Measurements from ENCODE around the gene ERC2.
"Not testable (repeated sequence)": the region's sequence is repeated elsewhere in the genome, so short reads cannot be mapped to it uniquely, and the experiment has no call there.

Gene ERC2

DNA sequence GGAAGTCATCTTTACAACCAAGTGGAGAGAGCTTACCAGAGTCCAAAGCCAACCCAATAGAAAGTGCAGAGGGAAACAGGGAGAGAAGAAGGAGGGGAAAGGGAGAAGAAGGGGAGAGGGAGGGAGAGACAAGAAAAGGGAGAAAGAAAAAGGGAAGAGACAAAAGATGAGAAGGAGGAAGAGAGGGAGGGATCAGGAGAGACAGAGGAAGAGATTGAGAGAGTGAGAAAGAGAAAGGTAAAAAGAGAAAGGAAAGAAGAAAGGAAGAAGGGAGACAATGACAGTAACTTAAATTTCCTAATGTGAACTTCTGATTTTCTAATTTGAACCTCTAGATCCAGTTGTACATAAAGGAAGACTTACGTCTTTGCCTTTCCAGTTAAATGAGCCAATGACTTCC, 960.5 kb downstream of the ERC2 start:
- DNase-seq (ENCODE audit: insufficient read length) (no peak), FAIRE-seq (no peak)

DNA sequence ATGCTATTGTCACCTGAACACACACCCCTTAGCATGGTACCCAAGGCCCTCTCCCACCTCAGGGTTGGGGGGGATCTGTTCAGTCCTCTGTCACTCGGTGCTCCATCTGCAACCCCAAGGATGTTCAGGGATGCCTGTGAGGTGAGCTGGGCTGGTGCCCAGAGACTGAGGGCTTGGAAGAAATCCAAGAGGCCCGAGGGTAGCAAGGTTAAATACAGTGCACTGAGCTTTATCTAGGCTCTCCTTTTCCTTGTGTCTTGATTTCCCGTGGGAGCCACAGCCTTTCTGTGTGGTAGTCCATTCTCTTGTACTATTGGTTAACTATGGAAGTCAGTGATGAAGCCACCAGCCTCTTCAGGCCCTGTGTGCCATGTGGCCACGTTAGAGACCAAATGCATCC, 962.5 kb downstream of the ERC2 start:
- FAIRE-seq (no peak), DNase-seq (ENCODE audit: insufficient read length) (no peak)
- TF ChIP-seq POLR2AphosphoS5 (IDR thresholded peaks at IDR 0.05; ENCODE audit: low read depth, low read length) (no peak), POLR2A (IDR thresholded peaks at IDR 0.05; ENCODE audit: low read depth, low read length) (no peak), TAF1 (IDR thresholded peaks at IDR 0.05; ENCODE audit: borderline replicate concordance, low read depth, low read length) (no peak)

More for the DNA sequence above, 960.5 kb downstream of the ERC2 start:
- TF ChIP-seq TAF1 (IDR thresholded peaks at IDR 0.05; ENCODE audit: borderline replicate concordance, low read depth, low read length), result no peak
- TF ChIP-seq POLR2A (IDR thresholded peaks at IDR 0.05; ENCODE audit: low read depth, low read length), result no peak
- no peak for TF ChIP-seq POLR2AphosphoS5 (IDR thresholded peaks at IDR 0.05; ENCODE audit: low read depth, low read length)

DNA sequence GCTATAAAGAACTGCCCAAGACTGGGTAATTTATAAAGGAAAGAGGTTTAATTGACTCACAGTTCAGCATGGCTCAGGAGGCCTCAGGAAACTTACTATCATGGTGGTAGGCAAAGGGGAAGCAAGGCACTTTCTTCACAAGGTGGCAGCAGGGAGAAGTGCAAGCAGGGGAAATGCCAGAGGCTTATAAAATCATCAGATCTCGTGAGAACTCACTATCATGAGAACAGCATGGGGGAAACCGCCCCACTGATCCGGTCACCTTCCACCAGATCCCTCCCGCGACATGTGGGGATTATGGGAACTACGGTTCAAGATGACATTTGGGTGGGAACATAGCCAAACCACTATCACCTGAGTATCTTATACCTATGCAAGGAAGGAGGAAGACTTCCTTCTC, 963.2 kb downstream of the ERC2 start:
- FAIRE-seq; DNase-seq (ENCODE audit: insufficient read length): not testable (repeated sequence)

DNA sequence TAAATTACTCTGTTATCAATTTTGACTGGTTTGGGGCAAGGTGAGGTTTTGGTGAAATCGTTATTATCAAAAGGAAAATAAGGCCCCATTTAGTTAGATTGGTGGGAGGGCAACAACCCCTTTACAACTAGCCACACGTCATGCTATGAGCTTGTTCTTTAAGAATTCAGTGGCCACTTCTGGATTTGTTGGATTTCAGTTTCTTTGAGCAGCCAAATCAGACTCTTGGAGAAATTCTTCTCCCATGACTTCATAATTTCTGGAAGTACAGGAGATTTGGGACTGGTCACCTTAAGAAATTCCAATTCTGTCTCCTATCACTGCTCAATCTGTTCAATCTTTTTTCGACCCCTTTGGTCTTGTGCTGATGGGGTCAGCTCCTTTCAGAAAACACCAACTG, 966.4 kb downstream of the ERC2 start:
- DNase-seq (ENCODE audit: insufficient read length), result no peak
- TF ChIP-seq TAF1 (IDR thresholded peaks at IDR 0.05; ENCODE audit: borderline replicate concordance, low read depth, low read length) (no peak), POLR2A (IDR thresholded peaks at IDR 0.05; ENCODE audit: low read depth, low read length) (no peak), POLR2AphosphoS5 (IDR thresholded peaks at IDR 0.05; ENCODE audit: low read depth, low read length) (no peak)
- no peak for FAIRE-seq

DNA sequence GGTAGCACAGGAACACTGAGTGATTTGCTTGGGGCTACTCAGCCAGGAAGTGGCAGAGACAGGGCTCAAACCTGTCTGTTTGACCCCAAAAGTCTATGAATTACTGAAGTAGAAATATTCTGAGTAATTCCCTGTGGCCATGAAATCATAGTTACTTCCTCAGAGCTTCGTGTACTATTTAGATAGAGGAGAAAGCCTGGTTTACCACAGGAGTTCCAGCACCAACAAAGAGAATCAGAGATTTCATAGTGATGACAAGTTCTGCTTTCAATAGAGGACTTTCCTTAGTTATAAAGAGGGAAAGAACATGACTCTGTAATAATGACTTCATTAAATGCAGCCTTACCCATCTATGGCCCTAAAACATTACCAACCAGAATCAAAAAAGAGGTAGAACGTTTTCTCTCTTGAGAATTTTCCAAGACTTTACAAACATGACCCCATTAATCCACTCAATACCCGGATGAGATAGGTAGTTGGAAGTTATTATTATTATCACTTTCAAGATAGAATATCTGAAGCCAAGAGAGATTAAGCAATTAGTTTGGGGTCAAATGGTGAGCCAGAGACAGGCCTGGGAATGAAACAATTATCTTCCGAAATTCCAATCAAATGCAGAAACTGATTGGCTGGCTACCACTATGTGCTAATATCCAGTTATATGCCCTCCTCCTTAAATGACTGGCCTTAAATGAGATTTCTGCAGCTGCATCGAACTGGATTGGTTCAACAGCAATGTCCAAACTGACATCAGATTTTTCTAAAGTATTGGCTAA, 967.5 kb downstream of the ERC2 start:
- DNase-seq (ENCODE audit: insufficient read length), result no peak
- TF ChIP-seq TAF1 (IDR thresholded peaks at IDR 0.05; ENCODE audit: borderline replicate concordance, low read depth, low read length) (no peak), POLR2A (IDR thresholded peaks at IDR 0.05; ENCODE audit: low read depth, low read length) (no peak)
- no peak for FAIRE-seq

DNA sequence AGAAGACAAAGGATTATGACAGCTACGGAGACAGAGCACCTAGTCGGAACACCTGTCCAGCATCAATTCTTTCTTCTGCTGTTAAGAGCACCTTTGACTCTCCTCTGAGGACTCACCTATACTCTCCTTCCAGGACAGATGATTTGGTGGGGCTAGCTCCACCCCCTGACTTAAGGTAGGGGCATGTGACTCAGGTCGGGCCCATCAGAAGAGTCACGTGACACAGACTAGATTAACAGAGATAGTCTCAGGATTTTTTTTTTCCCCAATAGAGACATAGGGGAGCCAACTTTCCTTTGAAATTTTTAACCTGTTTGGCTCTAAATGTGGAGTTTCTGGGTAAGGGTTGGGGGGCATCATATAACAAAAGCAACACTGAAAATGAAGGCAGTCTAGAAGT, 969.7 kb downstream of the ERC2 start:
- FAIRE-seq (no peak), DNase-seq (ENCODE audit: insufficient read length) (no peak)
- TF ChIP-seq POLR2A (IDR thresholded peaks at IDR 0.05; ENCODE audit: low read depth, low read length) (no peak), POLR2AphosphoS5 (IDR thresholded peaks at IDR 0.05; ENCODE audit: low read depth, low read length) (no peak), TAF1 (IDR thresholded peaks at IDR 0.05; ENCODE audit: borderline replicate concordance, low read depth, low read length) (no peak)

DNA sequence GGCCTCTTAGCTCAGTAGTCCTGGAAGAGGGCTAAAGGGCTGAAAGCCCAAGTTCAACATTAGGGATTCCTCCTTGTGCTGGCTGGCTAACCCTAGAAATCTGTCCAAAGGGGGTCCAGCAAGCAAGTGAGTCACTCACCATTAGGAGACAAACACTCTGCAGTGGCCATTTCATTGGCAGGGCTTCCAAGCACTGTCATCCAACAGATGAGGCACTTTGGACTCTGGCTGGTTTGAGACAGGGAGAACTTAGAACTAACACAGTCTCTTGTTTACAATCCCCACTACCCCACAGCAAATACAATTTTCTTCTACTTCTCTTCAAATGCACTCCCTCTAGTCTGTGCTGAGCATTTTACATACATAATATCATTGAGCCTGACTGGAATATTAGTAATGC, 971.0 kb downstream of the ERC2 start:
- no peak for DNase-seq (ENCODE audit: insufficient read length)
- no peak for FAIRE-seq
- TF ChIP-seq TAF1 (IDR thresholded peaks at IDR 0.05; ENCODE audit: borderline replicate concordance, low read depth, low read length), result no peak
- TF ChIP-seq POLR2AphosphoS5 (IDR thresholded peaks at IDR 0.05; ENCODE audit: low read depth, low read length), result no peak
- TF ChIP-seq POLR2A (IDR thresholded peaks at IDR 0.05; ENCODE audit: low read depth, low read length), result no peak

DNA sequence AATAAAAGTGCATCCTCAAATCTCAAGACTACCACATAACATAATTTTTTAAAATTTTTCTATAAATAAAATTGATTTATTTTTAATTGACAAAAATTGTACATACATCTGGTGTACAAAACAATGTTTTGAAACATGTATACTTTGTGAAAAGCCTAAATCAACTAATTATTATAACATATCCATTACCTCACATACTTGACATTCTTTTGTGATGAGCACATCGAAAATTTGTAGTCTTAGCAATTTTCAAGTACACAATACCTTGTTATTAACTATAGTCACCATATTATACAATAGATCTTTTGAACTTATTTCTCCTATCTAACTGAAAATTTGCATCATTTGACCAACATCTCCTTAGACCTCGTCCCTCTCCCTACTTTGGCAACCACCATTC, 973.3 kb downstream of the ERC2 start:
- FAIRE-seq, result no peak
- DNase-seq (ENCODE audit: insufficient read length), result no peak
- no peak for TF ChIP-seq POLR2A (IDR thresholded peaks at IDR 0.05; ENCODE audit: low read depth, low read length)
- TF ChIP-seq POLR2AphosphoS5 (IDR thresholded peaks at IDR 0.05; ENCODE audit: low read depth, low read length), result no peak
- no peak for TF ChIP-seq TAF1 (IDR thresholded peaks at IDR 0.05; ENCODE audit: borderline replicate concordance, low read depth, low read length)

DNA sequence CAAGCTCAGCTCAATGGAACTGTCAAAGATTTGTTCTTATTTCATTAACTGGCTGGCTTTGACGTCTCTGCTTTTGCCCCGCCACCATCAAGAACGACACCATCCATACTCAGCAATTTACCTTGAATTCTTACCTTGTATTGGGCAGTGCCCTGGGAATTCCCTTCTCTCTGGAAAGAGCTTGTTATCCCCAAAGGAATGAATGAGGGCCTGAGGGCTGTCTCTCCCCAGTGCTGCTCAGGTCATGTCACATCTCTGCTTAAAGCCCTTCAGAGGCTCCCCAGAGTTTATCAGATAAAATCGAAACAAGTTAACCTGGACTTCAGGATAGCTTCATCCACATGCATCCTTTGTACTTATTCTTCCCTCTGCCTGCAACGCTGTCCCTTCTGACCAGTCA, 975.3 kb downstream of the ERC2 start:
- TF ChIP-seq POLR2AphosphoS5 (IDR thresholded peaks at IDR 0.05; ENCODE audit: low read depth, low read length), result no peak
- no peak for TF ChIP-seq POLR2A (IDR thresholded peaks at IDR 0.05; ENCODE audit: low read depth, low read length)
- no peak for TF ChIP-seq TAF1 (IDR thresholded peaks at IDR 0.05; ENCODE audit: borderline replicate concordance, low read depth, low read length)

DNA sequence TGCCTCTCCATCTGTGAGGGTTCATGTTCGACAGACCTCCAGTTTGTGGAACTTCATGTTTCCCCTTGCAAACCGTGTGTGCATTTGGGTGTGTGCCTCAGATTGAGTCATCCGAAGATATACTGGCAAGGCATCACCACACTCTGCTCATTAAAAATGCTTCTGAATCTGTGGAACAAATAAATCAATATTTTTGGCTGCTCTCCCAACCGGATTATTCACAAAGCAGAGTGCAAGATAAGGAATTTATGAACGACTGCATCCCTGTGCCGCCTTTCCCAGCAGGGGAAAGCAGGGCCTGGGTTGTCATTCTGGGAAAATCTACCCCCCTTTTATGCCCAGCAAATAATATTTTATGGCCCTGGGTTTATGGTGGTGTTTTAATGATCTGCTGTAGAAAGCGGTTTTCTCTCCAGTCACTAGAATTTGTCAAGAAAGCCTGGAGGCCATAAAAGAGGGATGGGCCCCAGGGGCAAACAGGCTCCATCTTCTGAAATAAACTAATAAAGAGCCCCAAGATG, 976.9 kb downstream of the ERC2 start:
- DNase-seq (ENCODE audit: insufficient read length) (no peak), FAIRE-seq (no peak)
- TF ChIP-seq TAF1 (IDR thresholded peaks at IDR 0.05; ENCODE audit: borderline replicate concordance, low read depth, low read length), result no peak
- no peak for TF ChIP-seq POLR2A (IDR thresholded peaks at IDR 0.05; ENCODE audit: low read depth, low read length)
- no peak for TF ChIP-seq POLR2AphosphoS5 (IDR thresholded peaks at IDR 0.05; ENCODE audit: low read depth, low read length)

More for the DNA sequence above, 975.3 kb downstream of the ERC2 start:
- DNase-seq (ENCODE audit: insufficient read length), result no peak
- no peak for FAIRE-seq

DNA sequence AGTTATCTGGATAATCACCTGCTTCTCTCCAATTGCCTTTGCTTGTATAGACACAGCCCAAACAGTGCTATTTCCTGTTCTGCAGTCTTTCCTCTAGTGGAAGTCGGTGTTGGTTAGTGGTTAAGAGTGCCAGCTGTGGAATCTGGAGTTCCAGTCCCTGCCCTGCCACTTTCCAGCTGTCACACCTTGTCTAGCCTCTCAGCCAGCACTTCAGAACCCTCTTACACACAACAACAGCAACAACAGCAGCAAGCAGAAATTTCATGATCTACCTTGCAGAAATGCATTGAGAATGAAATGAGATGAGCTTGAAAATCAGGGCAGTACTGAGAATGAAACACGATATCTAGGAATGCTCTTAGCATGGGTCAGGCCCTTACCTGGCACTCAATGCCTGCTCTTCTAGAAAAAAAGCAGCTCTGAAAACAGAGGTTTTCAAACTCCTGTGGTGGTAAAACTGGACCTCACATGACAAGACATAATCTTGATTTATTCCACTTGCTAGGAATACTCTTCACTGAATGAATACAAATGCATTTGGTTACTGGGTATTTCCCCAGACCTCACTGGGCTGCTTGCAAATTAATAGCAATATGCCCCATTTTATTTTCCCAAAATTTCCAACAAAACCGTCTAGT, 977.9 kb downstream of the ERC2 start:
- TF ChIP-seq POLR2A (IDR thresholded peaks at IDR 0.05; ENCODE audit: low read depth, low read length), result no peak
- no peak for TF ChIP-seq POLR2AphosphoS5 (IDR thresholded peaks at IDR 0.05; ENCODE audit: low read depth, low read length)
- no peak for DNase-seq (ENCODE audit: insufficient read length)
- FAIRE-seq, result no peak

DNA sequence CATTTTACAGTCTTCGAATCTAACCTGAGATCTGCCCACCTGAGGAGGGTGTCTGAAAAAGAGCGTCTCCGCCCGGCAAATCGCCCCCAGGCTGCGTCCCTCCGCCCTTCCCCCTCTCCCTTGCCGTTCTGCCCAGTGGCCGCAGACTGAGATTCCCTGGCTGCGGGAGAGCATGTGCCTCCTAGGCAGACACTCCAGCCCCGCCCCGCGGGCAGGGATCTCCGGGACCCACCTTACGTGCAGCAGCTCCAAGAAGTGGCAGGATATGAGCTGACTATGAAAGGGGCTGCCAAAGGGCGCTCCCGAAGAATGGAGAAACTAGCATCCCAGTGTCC, 978.5 kb downstream of the ERC2 start:
- TF ChIP-seq POLR2AphosphoS5 (IDR thresholded peaks at IDR 0.05; ENCODE audit: low read depth, low read length), result no peak
- no peak for TF ChIP-seq POLR2A (IDR thresholded peaks at IDR 0.05; ENCODE audit: low read depth, low read length)
- FAIRE-seq, result no peak

More for the DNA sequence above, 978.5 kb downstream of the ERC2 start:
- no peak for DNase-seq (ENCODE audit: insufficient read length)

Measured in GM12892 (cell line).